Mucosa of descending colon (tissue), 3 donors: ENCODE results near the gene CLDN5. TPM values are rescaled to one million over a fixed set of nuclear protein-coding genes. Genes with fewer than 3 reads are reported as not detected.
"Not testable (repeated sequence)": the region's sequence is repeated elsewhere in the genome, so short reads cannot be mapped to it uniquely, and the experiment has no call there.

Experiments
- ATAC-seq: fragments of 200-7000 bp; cut with Tn5 transposase; one replicate; pipeline ENCODE4 v1.9.1; 2020; ENCODE audit warnings: mild to moderate bottlenecking, moderate library complexity
- DNase-seq, 3 donors: peaks; one replicate each; pipeline ENCODE4 v3.0.0-alpha.2; 2020
- H3K36me3 ChIP-seq: fragments of 200-600 bp; one replicate; pipeline ENCODE4 v1.8.0; 2021; ENCODE audit warnings: low read depth, mild to moderate bottlenecking
- H3K4me1 ChIP-seq: fragments of 200-600 bp; one replicate; pipeline ENCODE4 v1.8.0; 2021; ENCODE audit warnings: low read depth, mild to moderate bottlenecking
- H3K4me3 ChIP-seq: fragments of 200-600 bp; one replicate; pipeline ENCODE4 v1.8.0; 2021; ENCODE audit warnings: mild to moderate bottlenecking
- H3K9me3 ChIP-seq: fragments of 200-600 bp; one replicate; pipeline ENCODE4 v1.8.0; 2021; ENCODE audit warnings: mild to moderate bottlenecking
- CTCF ChIP-seq: fragments of 200-600 bp; IDR thresholded peaks from one replicate; pipeline ENCODE4 v1.8.0; 2022; ENCODE audit warnings: antibody characterized with exemption, mild to moderate bottlenecking
- intact Hi-C, 2 donors: fragments of 100-400 bp; cut with DNase I in 1 of 2; cut with micrococcal nuclease in 1 of 2; formaldehyde crosslinking; loops; one replicate each; pipeline versions ENCODE4 v1.11.0 to v1.11.1; 2022; cut with DNase I, micrococcal nuclease
- total RNA-seq, 3 donors: library from RNA; stranded (reverse); fragmentation: NEBNext Ultra II Directional in 2 of 3; extraction: Animal tissue kit (Norgen Biotek cat#: 25700) in 2 of 3; gene quantifications; one replicate each; pipeline versions ENCODE4 v1.2.1 to v1.2.4, GENCODE V29; 2021 to 2023
- donor health status: DM: no; HTN: no; CAD: no; lungs with moderate emphysema.
- donor health status: DM: no; HTN: no; CAD: no.
- donor health status: DM: no; HTN: yes; CAD: no.

CLDN5 gene
- total RNA-seq, 3 donors from 2014 or later, result 22.0 to 34.7 (median 22.2) TPM

GRCh38 chr22:19536564-19536963 lies 12.4 kb upstream of the CLDN5 start:
- H3K36me3 ChIP-seq, result no peaks in the 10 kb centered on the region
- no peak overlapping the region for H3K4me3 ChIP-seq
- no peak for ATAC-seq
- no peak for DNase-seq
- intact Hi-C loops, result no loop called here
- no peak for TF ChIP-seq CTCF
- no peaks in the 10 kb centered on the region for H3K4me1 ChIP-seq
- no peaks in the 10 kb centered on the region for H3K9me3 ChIP-seq

GRCh38 chr22:19535001-19535400 lies 10.8 kb upstream of the CLDN5 start:
- Histone ChIP-seq H3K4me1 (no peaks in the 10 kb centered on the region), H3K36me3 (no peaks in the 10 kb centered on the region), H3K4me3 (no peak overlapping the region), H3K9me3 (no peaks in the 10 kb centered on the region)
- DNase-seq (no peak), ATAC-seq (no peak)
- intact Hi-C loops, result no loop called here
- TF ChIP-seq CTCF, result no peak

- TF ChIP-seq CTCF, result no peak
- Histone ChIP-seq H3K4me3 (no peak overlapping the region), H3K4me1 (no peaks in the 10 kb centered on the region), H3K36me3 (no peaks in the 10 kb centered on the region), H3K9me3 (no peaks in the 10 kb centered on the region)
- ATAC-seq (no peak), DNase-seq (no peak)
- intact Hi-C loops, result no loop called here
Observed at GRCh38 chr22:19533857-19534256, 9.6 kb upstream of the CLDN5 start.

- DNase-seq, result no peak
- no peak for ATAC-seq
- intact Hi-C loops, result no loop called here
- Histone ChIP-seq H3K36me3 (no peaks in the 10 kb centered on the region), H3K4me3 (no peak overlapping the region), H3K9me3 (no peaks in the 10 kb centered on the region), H3K4me1 (no peaks in the 10 kb centered on the region)
- no peak for TF ChIP-seq CTCF
Observed at GRCh38 chr22:19533049-19533626, 8.9 kb upstream of the CLDN5 start.

- H3K36me3 ChIP-seq, ATAC-seq, intact Hi-C loops, DNase-seq, H3K4me1 ChIP-seq, H3K9me3 ChIP-seq, H3K4me3 ChIP-seq: not testable (repeated sequence)
Observed at GRCh38 chr22:19531327-19531726, 7.1 kb upstream of the CLDN5 start.

GRCh38 chr22:19530751-19531150 lies 6.5 kb upstream of the CLDN5 start:
- H3K4me1 ChIP-seq, result no peaks in the 10 kb centered on the region
- H3K9me3 ChIP-seq, result no peaks in the 10 kb centered on the region
- TF ChIP-seq CTCF, result no peak
- H3K4me3 ChIP-seq, result no peak overlapping the region
- ATAC-seq (no peak), DNase-seq (no peak)
- intact Hi-C loops, result no loop called here
- H3K36me3 ChIP-seq, result no peaks in the 10 kb centered on the region
